SK-N-SH (cell line): Measurements from ENCODE around the gene TSHR. TPM values are rescaled to one million over a fixed set of nuclear protein-coding genes. Genes with fewer than 3 reads are reported as not detected.
"Not testable (repeated sequence)": the region's sequence is repeated elsewhere in the genome, so short reads cannot be mapped to it uniquely, and the experiment has no call there.

Experiments used
- CTCF ChIA-PET: fragments of 300-600, 350-600 bp; formaldehyde crosslinking; extraction: SDS; loops from one replicate; lab custom pipeline; 2021; lab: Yijun Ruan, JAX
- POLR2A ChIA-PET: fragments of 350-600 bp; sonication (Branson Sonifier 250); formaldehyde crosslinking; extraction: SDS; loops from one replicate; lab custom pipeline; 2020; ENCODE audit warnings: antibody characterized with exemption, inconsistent platforms; lab: Yijun Ruan, JAX
- DNase-seq: peaks from one replicate; pipeline ENCODE4 v3.0.0; 2012
- H2AFZ ChIP-seq: fragments of 200-600 bp; sonication (generic); 2 replicates; pipeline ENCODE4 v1.8.1; 2016; ENCODE audit warnings: antibody characterized with exemption, mild to moderate bottlenecking, low read depth
- H3F3A ChIP-seq: fragments of 200-600 bp; sonication (generic); replicated peaks from 2 replicates; pipeline ENCODE3; 2016; ENCODE audit warnings: antibody characterized with exemption, mild to moderate bottlenecking; ENCODE audit not compliant: insufficient read depth
- H3K27ac ChIP-seq, 2 experiments: fragments of 200-500 bp in 1 of 2; fragments of 200-600 bp in 1 of 2; sonication (Bioruptor generic) in 1 of 2; sonication (generic), shearing (Covaris generic) in 1 of 2; 2 replicates each; pipeline versions ENCODE4 v1.5.1 to v1.6.1; 2014 to 2016; ENCODE audit warnings: low read depth in 2 of 2, inconsistent platforms in 1 of 2, low read length in 1 of 2, mild to moderate bottlenecking in 1 of 2, mixed read lengths in 1 of 2
- H3K27me3 ChIP-seq: fragments of 200-600 bp; sonication (generic), shearing (Covaris generic); 2 replicates; pipeline ENCODE4 v1.6.1; 2016; ENCODE audit warnings: mixed run types; ENCODE audit not compliant: insufficient read depth
- H3K36me3 ChIP-seq, 2 experiments: fragments of 200-500 bp in 1 of 2; fragments of 200-600 bp in 1 of 2; sonication (Bioruptor generic) in 1 of 2; sonication (generic) in 1 of 2; replicated peaks in 1 of 2; 2 replicates each; pipeline versions ENCODE3 to v1.5.1; 2014 to 2016; ENCODE audit warnings: low read length in 1 of 2, mild to moderate bottlenecking in 1 of 2; ENCODE audit not compliant: insufficient read depth in 2 of 2, control insufficient read depth in 1 of 2
- H3K4me1 ChIP-seq, 2 experiments: fragments of 200-500 bp in 1 of 2; fragments of 200-600 bp in 1 of 2; sonication (Bioruptor generic) in 1 of 2; sonication (generic), shearing (Covaris generic) in 1 of 2; 2 replicates each; pipeline versions ENCODE4 v1.5.1 to v1.6.1; 2014 to 2016; ENCODE audit warnings: low read depth in 1 of 2, low read length in 1 of 2, mixed run types in 1 of 2; ENCODE audit not compliant: insufficient read depth in 2 of 2, control insufficient read depth in 1 of 2
- H3K4me2 ChIP-seq: fragments of 200-600 bp; sonication (generic), shearing (Covaris generic); 2 replicates; pipeline ENCODE4 v1.6.1; 2017; ENCODE audit warnings: mixed run types
- H3K4me3 ChIP-seq, 2 experiments: fragments of 200-500 bp in 1 of 2; fragments of 200-600 bp in 1 of 2; sonication (Bioruptor generic) in 1 of 2; sonication (generic), shearing (Covaris generic) in 1 of 2; 2 replicates each; pipeline versions ENCODE4 v1.5.1 to v1.8.1; 2014 to 2016; ENCODE audit warnings: low read depth in 2 of 2, inconsistent platforms in 1 of 2, low read length in 1 of 2, mild to moderate bottlenecking in 1 of 2, mixed read lengths in 1 of 2, moderate library complexity in 1 of 2
- H3K79me2 ChIP-seq: fragments of 200-600 bp; sonication (generic); 2 replicates; pipeline ENCODE4 v1.8.1; 2017; ENCODE audit warnings: mild to moderate bottlenecking; ENCODE audit not compliant: insufficient read depth
- H3K9ac ChIP-seq: fragments of 200-600 bp; sonication (generic); 2 replicates; pipeline ENCODE4 v1.6.1; 2017; ENCODE audit warnings: mixed run types
- H3K9me2 ChIP-seq: fragments of 200-600 bp; sonication (generic); 2 replicates; pipeline ENCODE4 v1.6.1; 2017; ENCODE audit warnings: mixed run types
- H3K9me3 ChIP-seq: fragments of 200-600 bp; sonication (generic); 2 replicates; pipeline ENCODE4 v1.6.1; 2017; ENCODE audit warnings: mixed run types, mild to moderate bottlenecking, moderate library complexity
- H4K20me1 ChIP-seq: fragments of 200-600 bp; sonication (generic); 2 replicates; pipeline ENCODE4 v1.6.1; 2017; ENCODE audit warnings: mild to moderate bottlenecking, mixed run types; ENCODE audit not compliant: insufficient read depth
- ELF1 ChIP-seq: IDR thresholded peaks from 2 replicates; pipeline ENCODE4 v1.4.0; 2012
- EP300 ChIP-seq, 2 experiments: IDR thresholded peaks; 2 replicates each; pipeline versions ENCODE4 v1.4.0 to v1.6.1; 2012; ENCODE audit warnings: borderline replicate concordance in 1 of 2, low read depth in 1 of 2, low read length in 1 of 2
- EZH2phosphoT487 ChIP-seq: fragments of 200-600 bp; sonication (generic); IDR thresholded peaks from 2 replicates; pipeline ENCODE4 v1.6.1; 2017; ENCODE audit warnings: low read depth, mixed run types, mild to moderate bottlenecking, antibody characterized with exemption, moderate library complexity, borderline replicate concordance
- FOSL2 ChIP-seq: IDR thresholded peaks from 2 replicates; pipeline ENCODE4 v1.4.0; 2012; ENCODE audit warnings: low read depth, mild to moderate bottlenecking, moderate library complexity, borderline replicate concordance
- MXI1 ChIP-seq: IDR thresholded peaks from 2 replicates; pipeline ENCODE4 v1.6.1; 2012; ENCODE audit warnings: mild to moderate bottlenecking, low read depth, low read length, improper control_type of control experiment
- NFIC ChIP-seq: IDR thresholded peaks from 2 replicates; pipeline ENCODE4 v1.4.0; 2012; ENCODE audit warnings: borderline replicate concordance
- NRF1 ChIP-seq: IDR thresholded peaks from 2 replicates; pipeline ENCODE4 v1.6.1; 2012; ENCODE audit warnings: low read depth, mild to moderate bottlenecking, low read length
- POLR2AphosphoS5 ChIP-seq: IDR thresholded peaks from 2 replicates; pipeline ENCODE4 v1.6.1; 2012; ENCODE audit warnings: low read depth, low read length
- RCOR1 ChIP-seq: fragments of 150-350 bp; IDR thresholded peaks from 2 replicates; pipeline ENCODE4 v1.6.1; 2017; ENCODE audit warnings: antibody characterized with exemption, low read length
- SIN3A ChIP-seq: IDR thresholded peaks from 2 replicates; pipeline ENCODE4 v1.6.1; 2012; ENCODE audit warnings: low read depth, mild to moderate bottlenecking, low read length, moderate library complexity, borderline replicate concordance
- TEAD4 ChIP-seq: IDR thresholded peaks from 2 replicates; pipeline ENCODE4 v1.4.0; 2012; ENCODE audit warnings: mild to moderate bottlenecking, borderline replicate concordance; ENCODE audit not compliant: insufficient read depth
- YY1 ChIP-seq: IDR thresholded peaks from 2 replicates; pipeline ENCODE4 v1.4.0; 2012; ENCODE audit warnings: low read depth, mild to moderate bottlenecking
- WGBS: methylation state at CpG from one replicate; pipeline ENCODE4 v1.1.6; 2017; ENCODE audit warnings: low lambda C conversion rate; 5-methylcytosine and 5-hydroxymethylcytosine counted together
- polyA plus RNA-seq, 3 experiments: library from polyadenylated mRNA; depleted of rRNA; stranded (reverse); fragments of >200 nt; gene quantifications; 2 replicates each; pipeline ENCODE4 v1.2.3, GENCODE V29; 2012
- TF ChIP-seq, protein P1 (sequence below): IDR thresholded peaks from 2 replicates; pipeline ENCODE4 v1.4.0; 2012; ENCODE audit warnings: low read depth, borderline replicate concordance
- TF ChIP-seq, protein P2 (sequence below): IDR thresholded peaks from 2 replicates; pipeline ENCODE4 v1.4.0; 2012; ENCODE audit warnings: low read depth, borderline replicate concordance
- TF ChIP-seq, protein P3 (sequence below): IDR thresholded peaks from 2 replicates; pipeline ENCODE4; 2012
- TF ChIP-seq, protein P4 (sequence below): fragments of 150-350 bp; IDR thresholded peaks from 2 replicates; pipeline ENCODE4 v1.6.1; 2017; ENCODE audit warnings: antibody characterized with exemption, low read length, low read depth, borderline replicate concordance
- TF ChIP-seq, protein P5 (sequence below): IDR thresholded peaks from 2 replicates; pipeline ENCODE4 v1.6.1; 2012; ENCODE audit warnings: mild to moderate bottlenecking, low read depth, low read length, moderate library complexity

TSHR gene
- polyA plus RNA-seq, 1 of the 3 experiments (the other 2 are of a cell fraction), result not detected

DNA sequence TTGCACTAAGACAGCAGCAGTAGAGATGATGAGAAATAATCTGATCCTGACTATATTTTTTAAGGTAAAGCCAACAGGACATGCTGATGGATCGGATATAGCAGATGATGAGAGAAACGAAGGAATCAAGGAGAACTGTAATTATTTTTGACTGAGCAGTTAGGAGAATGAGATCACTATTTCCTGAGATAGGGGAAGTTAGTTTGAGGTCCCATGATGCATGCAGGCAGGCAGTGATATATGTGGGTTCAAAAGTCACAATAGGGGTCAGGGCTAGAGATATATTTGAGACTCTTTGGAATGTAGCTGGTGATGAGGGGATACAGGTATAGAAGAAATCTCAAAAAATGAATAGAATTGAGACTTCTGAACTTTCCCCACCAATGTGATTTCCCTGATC, 157.8 kb downstream of the TSHR start:
- Histone ChIP-seq H3K9me3 (no peaks in the 10 kb centered on the region), H2AFZ (no peak overlapping the region), H3K27me3 (no peaks in the 10 kb centered on the region), H3K79me2 (no peaks in the 10 kb centered on the region), H4K20me1 (no peaks in the 10 kb centered on the region), H3F3A (no peaks in the 10 kb centered on the region), H3K4me1 (no peaks in the 10 kb centered on the region), H3K4me3 (no peak overlapping the region), H3K27ac (no peak overlapping the region), H3K4me2 (no peak overlapping the region), H3K9ac (no peak overlapping the region), H3K36me3 (no peaks in the 10 kb centered on the region), H3K9me2 (no peaks in the 10 kb centered on the region)
- no peak for DNase-seq
- 22% methylated on average over 2 of the region's 2 CpGs for WGBS
- POLR2A ChIA-PET, result no interaction called here
- TF ChIP-seq POLR2AphosphoS5 (no peak), SIN3A (no peak), EZH2phosphoT487 (no peak), EP300 (IDR thresholded peaks at IDR 0.05; ENCODE audit: borderline replicate concordance in 1 of 2, low read depth in 1 of 2, low read length in 1 of 2) (no peak), NRF1 (no peak), MXI1 (no peak), FOSL2 (no peak), TEAD4 (no peak), YY1 (no peak), RCOR1 (no peak), NFIC (no peak), ELF1 (no peak)
- TF ChIP-seq, protein P1, sequence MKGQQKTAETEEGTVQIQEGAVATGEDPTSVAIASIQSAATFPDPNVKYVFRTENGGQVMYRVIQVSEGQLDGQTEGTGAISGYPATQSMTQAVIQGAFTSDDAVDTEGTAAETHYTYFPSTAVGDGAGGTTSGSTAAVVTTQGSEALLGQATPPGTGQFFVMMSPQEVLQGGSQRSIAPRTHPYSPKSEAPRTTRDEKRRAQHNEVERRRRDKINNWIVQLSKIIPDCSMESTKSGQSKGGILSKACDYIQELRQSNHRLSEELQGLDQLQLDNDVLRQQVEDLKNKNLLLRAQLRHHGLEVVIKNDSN, result no peak
- TF ChIP-seq, protein P2, sequence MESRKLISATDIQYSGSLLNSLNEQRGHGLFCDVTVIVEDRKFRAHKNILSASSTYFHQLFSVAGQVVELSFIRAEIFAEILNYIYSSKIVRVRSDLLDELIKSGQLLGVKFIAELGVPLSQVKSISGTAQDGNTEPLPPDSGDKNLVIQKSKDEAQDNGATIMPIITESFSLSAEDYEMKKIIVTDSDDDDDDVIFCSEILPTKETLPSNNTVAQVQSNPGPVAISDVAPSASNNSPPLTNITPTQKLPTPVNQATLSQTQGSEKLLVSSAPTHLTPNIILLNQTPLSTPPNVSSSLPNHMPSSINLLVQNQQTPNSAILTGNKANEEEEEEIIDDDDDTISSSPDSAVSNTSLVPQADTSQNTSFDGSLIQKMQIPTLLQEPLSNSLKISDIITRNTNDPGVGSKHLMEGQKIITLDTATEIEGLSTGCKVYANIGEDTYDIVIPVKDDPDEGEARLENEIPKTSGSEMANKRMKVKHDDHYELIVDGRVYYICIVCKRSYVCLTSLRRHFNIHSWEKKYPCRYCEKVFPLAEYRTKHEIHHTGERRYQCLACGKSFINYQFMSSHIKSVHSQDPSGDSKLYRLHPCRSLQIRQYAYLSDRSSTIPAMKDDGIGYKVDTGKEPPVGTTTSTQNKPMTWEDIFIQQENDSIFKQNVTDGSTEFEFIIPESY, result no peak
- TF ChIP-seq, protein P3, sequence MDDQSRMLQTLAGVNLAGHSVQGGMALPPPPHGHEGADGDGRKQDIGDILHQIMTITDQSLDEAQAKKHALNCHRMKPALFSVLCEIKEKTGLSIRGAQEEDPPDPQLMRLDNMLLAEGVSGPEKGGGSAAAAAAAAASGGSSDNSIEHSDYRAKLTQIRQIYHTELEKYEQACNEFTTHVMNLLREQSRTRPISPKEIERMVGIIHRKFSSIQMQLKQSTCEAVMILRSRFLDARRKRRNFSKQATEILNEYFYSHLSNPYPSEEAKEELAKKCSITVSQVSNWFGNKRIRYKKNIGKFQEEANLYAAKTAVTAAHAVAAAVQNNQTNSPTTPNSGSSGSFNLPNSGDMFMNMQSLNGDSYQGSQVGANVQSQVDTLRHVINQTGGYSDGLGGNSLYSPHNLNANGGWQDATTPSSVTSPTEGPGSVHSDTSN, result no peak
- TF ChIP-seq, protein P4, sequence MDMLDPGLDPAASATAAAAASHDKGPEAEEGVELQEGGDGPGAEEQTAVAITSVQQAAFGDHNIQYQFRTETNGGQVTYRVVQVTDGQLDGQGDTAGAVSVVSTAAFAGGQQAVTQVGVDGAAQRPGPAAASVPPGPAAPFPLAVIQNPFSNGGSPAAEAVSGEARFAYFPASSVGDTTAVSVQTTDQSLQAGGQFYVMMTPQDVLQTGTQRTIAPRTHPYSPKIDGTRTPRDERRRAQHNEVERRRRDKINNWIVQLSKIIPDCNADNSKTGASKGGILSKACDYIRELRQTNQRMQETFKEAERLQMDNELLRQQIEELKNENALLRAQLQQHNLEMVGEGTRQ, result no peak
- TF ChIP-seq, protein P5, sequence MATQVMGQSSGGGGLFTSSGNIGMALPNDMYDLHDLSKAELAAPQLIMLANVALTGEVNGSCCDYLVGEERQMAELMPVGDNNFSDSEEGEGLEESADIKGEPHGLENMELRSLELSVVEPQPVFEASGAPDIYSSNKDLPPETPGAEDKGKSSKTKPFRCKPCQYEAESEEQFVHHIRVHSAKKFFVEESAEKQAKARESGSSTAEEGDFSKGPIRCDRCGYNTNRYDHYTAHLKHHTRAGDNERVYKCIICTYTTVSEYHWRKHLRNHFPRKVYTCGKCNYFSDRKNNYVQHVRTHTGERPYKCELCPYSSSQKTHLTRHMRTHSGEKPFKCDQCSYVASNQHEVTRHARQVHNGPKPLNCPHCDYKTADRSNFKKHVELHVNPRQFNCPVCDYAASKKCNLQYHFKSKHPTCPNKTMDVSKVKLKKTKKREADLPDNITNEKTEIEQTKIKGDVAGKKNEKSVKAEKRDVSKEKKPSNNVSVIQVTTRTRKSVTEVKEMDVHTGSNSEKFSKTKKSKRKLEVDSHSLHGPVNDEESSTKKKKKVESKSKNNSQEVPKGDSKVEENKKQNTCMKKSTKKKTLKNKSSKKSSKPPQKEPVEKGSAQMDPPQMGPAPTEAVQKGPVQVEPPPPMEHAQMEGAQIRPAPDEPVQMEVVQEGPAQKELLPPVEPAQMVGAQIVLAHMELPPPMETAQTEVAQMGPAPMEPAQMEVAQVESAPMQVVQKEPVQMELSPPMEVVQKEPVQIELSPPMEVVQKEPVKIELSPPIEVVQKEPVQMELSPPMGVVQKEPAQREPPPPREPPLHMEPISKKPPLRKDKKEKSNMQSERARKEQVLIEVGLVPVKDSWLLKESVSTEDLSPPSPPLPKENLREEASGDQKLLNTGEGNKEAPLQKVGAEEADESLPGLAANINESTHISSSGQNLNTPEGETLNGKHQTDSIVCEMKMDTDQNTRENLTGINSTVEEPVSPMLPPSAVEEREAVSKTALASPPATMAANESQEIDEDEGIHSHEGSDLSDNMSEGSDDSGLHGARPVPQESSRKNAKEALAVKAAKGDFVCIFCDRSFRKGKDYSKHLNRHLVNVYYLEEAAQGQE, result no peak
- CTCF ChIA-PET, result interaction anchor here (0.7 kb wide), 1 partner anchor 48 kb away, joined by 3 read pairs; no protein-coding TSS in a partner anchor

DNA sequence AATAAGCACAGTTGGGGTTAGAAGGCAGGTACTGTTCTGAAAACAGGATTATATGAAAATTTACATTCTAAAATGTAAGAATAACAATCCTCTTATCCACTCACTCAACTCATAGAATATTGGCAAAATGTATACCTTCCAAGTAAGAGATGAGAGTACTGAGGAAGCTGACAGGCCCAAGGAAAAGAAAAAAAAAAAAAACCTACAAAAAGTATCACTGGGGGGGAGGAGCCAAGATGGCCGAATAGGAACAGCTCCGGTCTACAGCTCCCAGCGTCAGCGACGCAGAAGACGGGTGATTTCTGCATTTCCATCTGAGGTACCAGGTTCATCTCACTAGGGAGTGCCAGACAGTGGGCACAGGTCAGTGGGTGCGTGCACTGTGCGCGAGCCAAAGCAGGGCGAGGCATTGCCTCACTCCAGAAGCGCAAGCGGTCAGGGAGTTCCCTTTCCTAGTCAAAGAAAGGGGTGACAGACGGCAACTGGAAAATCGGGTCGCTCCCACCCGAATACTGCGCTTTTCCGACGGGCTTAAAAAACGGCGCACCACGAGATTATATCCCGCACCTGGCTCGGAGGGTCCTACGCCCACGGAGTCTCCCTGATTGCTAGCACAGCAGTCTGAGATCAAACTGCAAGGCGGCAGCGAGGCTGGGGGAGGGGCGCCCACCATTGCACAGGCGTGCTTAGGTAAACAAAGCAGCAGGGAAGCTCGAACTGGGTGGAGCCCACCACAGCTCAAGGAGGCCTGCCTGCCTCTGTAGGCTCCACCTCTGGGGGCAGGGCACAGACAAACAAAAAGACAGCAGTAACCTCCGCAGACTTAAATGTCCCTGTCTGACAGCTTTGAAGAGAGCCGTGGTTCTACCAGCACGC, 158.8 kb downstream of the TSHR start:
- H3K27ac ChIP-seq, H3K9me2 ChIP-seq, H3K9ac ChIP-seq, H3K4me1 ChIP-seq, H3K9me3 ChIP-seq, H3K79me2 ChIP-seq, H3F3A ChIP-seq, H4K20me1 ChIP-seq, POLR2A ChIA-PET, H2AFZ ChIP-seq, DNase-seq, H3K4me2 ChIP-seq, H3K4me3 ChIP-seq, H3K36me3 ChIP-seq, H3K27me3 ChIP-seq: not testable (repeated sequence)
- CTCF ChIA-PET, result interaction anchor here (0.7 kb wide), 1 partner anchor 47 kb away, joined by 3 read pairs; no protein-coding TSS in a partner anchor
- 68% methylated on average over 32 of the region's 34 CpGs for WGBS
